ENCODE measurements around the gene ADGRG6. TPM values are rescaled to one million over a fixed set of nuclear protein-coding genes. Genes with fewer than 3 reads are reported as not detected.

Gene ADGRG6
- total and polyA plus RNA-seq, 10 of the 15 experiments (the other 5 are each of a cell fraction or from before 2014, with no cell fraction given), result 0.01 to 0.24 (median 0.13) TPM; not detected in 7

GRCh38 chr6:142326540-142326939, 24.7 kb downstream of the ADGRG6 start (continued):
- TF ChIP-seq, protein P1, sequence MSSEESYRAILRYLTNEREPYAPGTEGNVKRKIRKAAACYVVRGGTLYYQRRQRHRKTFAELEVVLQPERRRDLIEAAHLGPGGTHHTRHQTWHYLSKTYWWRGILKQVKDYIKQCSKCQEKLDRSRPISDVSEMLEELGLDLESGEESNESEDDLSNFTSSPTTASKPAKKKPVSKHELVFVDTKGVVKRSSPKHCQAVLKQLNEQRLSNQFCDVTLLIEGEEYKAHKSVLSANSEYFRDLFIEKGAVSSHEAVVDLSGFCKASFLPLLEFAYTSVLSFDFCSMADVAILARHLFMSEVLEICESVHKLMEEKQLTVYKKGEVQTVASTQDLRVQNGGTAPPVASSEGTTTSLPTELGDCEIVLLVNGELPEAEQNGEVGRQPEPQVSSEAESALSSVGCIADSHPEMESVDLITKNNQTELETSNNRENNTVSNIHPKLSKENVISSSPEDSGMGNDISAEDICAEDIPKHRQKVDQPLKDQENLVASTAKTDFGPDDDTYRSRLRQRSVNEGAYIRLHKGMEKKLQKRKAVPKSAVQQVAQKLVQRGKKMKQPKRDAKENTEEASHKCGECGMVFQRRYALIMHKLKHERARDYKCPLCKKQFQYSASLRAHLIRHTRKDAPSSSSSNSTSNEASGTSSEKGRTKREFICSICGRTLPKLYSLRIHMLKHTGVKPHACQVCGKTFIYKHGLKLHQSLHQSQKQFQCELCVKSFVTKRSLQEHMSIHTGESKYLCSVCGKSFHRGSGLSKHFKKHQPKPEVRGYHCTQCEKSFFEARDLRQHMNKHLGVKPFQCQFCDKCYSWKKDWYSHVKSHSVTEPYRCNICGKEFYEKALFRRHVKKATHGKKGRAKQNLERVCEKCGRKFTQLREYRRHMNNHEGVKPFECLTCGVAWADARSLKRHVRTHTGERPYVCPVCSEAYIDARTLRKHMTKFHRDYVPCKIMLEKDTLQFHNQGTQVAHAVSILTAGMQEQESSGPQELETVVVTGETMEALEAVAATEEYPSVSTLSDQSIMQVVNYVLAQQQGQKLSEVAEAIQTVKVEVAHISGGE (CRISPR knock-in tag; IDR thresholded peaks at IDR 0.05), result no peak
- no peak for TF ChIP-seq WRNIP1 (IDR thresholded peaks at IDR 0.05; ENCODE audit: borderline replicate concordance, low read depth, low read length)

GRCh38 chr6:142328070-142328469, 26.3 kb downstream of the ADGRG6 start:
- ChIA-PET POLR2A (no interaction called here), RAD21 (ENCODE audit: unreplicated experiment) (no interaction called here), SMC1A (ENCODE audit: uncharacterized antibody, unreplicated experiment) (no interaction called here), CTCF (no interaction called here)
- no peak overlapping the region for H3K4me2 ChIP-seq (ENCODE audit: control insufficient read depth, insufficient read depth)
- BruUV-seq (replicated peaks), result no TSS peak
- H3K4me3 ChIP-seq, result no peak overlapping the region
- H3K27me3 ChIP-seq (replicated peaks in 1 of 2; ENCODE audit: control insufficient read depth in 2 of 2, insufficient read depth in 2 of 2, low read length in 1 of 2), result no peaks in the 10 kb centered on the region
- H3K9ac ChIP-seq (ENCODE audit: control insufficient read depth, insufficient read depth, low read length), result no peak overlapping the region
- no peaks in the 10 kb centered on the region for H3K9me3 ChIP-seq (replicated peaks; ENCODE audit: control insufficient read depth, insufficient read depth, low read length)
- DNase-seq (ENCODE audit: low read depth, low spot score), result no peak
- intact Hi-C loops (cut with micrococcal nuclease; ENCODE audit: unreplicated experiment), result no loop called here
- in situ Hi-C loops (cut with MboI), result no loop called here
- no peaks in the 10 kb centered on the region for H3K36me3 ChIP-seq (ENCODE audit: control insufficient read depth in 2 of 2, insufficient read depth in 2 of 2, low read length in 1 of 2)
- H3K4me1 ChIP-seq (ENCODE audit: control insufficient read depth, insufficient read depth, low read length), result no peaks in the 10 kb centered on the region
- FAIRE-seq, result no peak
- ATAC-seq, result no peak
- 0% methylated on average over 2 of the region's 2 CpGs for WGBS (ENCODE audit: insufficient coverage, insufficient replicate concordance, low lambda C conversion rate, missing lambda C conversion rate)
- H2AFZ ChIP-seq (ENCODE audit: control insufficient read depth, low read depth, low read length), result no peak overlapping the region
- TF ChIP-seq ZNF384 (IDR thresholded peaks at IDR 0.05; ENCODE audit: borderline replicate concordance, low read depth, low read length), result no peak
- no peak for TF ChIP-seq BRCA1 (IDR thresholded peaks at IDR 0.05; ENCODE audit: low read depth, low read length)
- TF ChIP-seq ETV6 (conservative IDR thresholded peaks at IDR 0.05 in 1 of 2, IDR thresholded peaks at IDR 0.05 in 1 of 2; ENCODE audit: borderline replicate concordance in 1 of 2, low read depth in 1 of 2), result no peak
- TF ChIP-seq CEBPB (IDR thresholded peaks at IDR 0.05; ENCODE audit: borderline replicate concordance in 1 of 2, low read depth in 2 of 2, low read length in 2 of 2), result no peak
- no peak for TF ChIP-seq CBX3 (IDR thresholded peaks at IDR 0.05; ENCODE audit: borderline replicate concordance, low read depth)
- TF ChIP-seq NFYB (IDR thresholded peaks at IDR 0.05; ENCODE audit: insufficient read depth, low read depth, low read length), result no peak
- TF ChIP-seq, protein P1 (CRISPR knock-in tag; IDR thresholded peaks at IDR 0.05), result no peak
- no peak for TF ChIP-seq CHD1 (IDR thresholded peaks at IDR 0.05; ENCODE audit: low read depth, low read length)
- no peak for TF ChIP-seq IKZF1 (conservative IDR thresholded peaks at IDR 0.05)
- TF ChIP-seq CHD4 (IDR thresholded peaks at IDR 0.05), result no peak
- TF ChIP-seq KDM1A (IDR thresholded peaks at IDR 0.05; ENCODE audit: borderline replicate concordance), result no peak
- TF ChIP-seq MAX (IDR thresholded peaks at IDR 0.05; ENCODE audit: low read depth, low read length), result no peak
- no peak for TF ChIP-seq GABPA (IDR thresholded peaks at IDR 0.05; ENCODE audit: low read depth)
- TF ChIP-seq MTA2 (IDR thresholded peaks at IDR 0.05; ENCODE audit: low read depth), result no peak
- TF ChIP-seq SRF (IDR thresholded peaks at IDR 0.05; ENCODE audit: low read depth in 2 of 2, low read length in 2 of 2), result no peak
- H3K79me2 ChIP-seq (ENCODE audit: control insufficient read depth, insufficient read depth, low read length), result no peaks in the 10 kb centered on the region
- H3K27ac ChIP-seq (ENCODE audit: control insufficient read depth, insufficient read depth), result no peak overlapping the region
- H4K20me1 ChIP-seq (ENCODE audit: control insufficient read depth, insufficient read depth), result no peaks in the 10 kb centered on the region
